Measurements from ENCODE around the gene RPL23. TPM values are rescaled to one million over a fixed set of nuclear protein-coding genes. Genes with fewer than 3 reads are reported as not detected.
"Not testable (repeated sequence)": the region's sequence is repeated elsewhere in the genome, so short reads cannot be mapped to it uniquely, and the experiment has no call there.

Gene RPL23
- total and polyA plus RNA-seq, 11 donors, result 698 to 2,300 (median 864) TPM

- H3K36me3 ChIP-seq, result no peaks in the 10 kb centered on the region
- H3K4me1 ChIP-seq, result peaks cover 0 to 18% (median 9%) of the 10 kb centered on the region in 12 donors
- 60 to 71% (median 63%) methylated on average over 11 of the region's 11 CpGs for WGBS, 4 donors
- H3K4me3 ChIP-seq, result no peak overlapping the region
- intact Hi-C loops (cut with DNase I), result loop anchor here in 3 of 10 donors (5.0 to 10.0 kb wide), 3 partner anchors 100 to 300 kb away; partner anchors contain the start of genes FBXO47 (in 2 of the 3) and ARL5C (in 1 of the 3)
- DNase-seq, result peak in 1 of 5 donors; percentile 6
- H3K27me3 ChIP-seq, result no peaks in the 10 kb centered on the region
- H3K27ac ChIP-seq, result no peak overlapping the region
- ATAC-seq, result no peak
- H3K9me3 ChIP-seq, result no peaks in the 10 kb centered on the region
- TF ChIP-seq POLR2A (IDR thresholded peaks at IDR 0.05) (no peak), CTCF (IDR thresholded peaks at IDR 0.05) (peak in 1 of 12 donors; percentile 9)
Measured at GRCh38 chr17:38864636-38865398, 11.3 kb upstream of the RPL23 start.

GRCh38 chr17:38861399-38861843 is 7.9 kb upstream of the RPL23 start:
- DNase-seq (no peak), ATAC-seq (no peak)
- H3K4me3 ChIP-seq, result no peak overlapping the region
- TF ChIP-seq CTCF (IDR thresholded peaks at IDR 0.05) (no peak), POLR2A (IDR thresholded peaks at IDR 0.05) (no peak)
- intact Hi-C loops (cut with DNase I), result loop anchor here in 2 of 10 donors (10.0 kb wide), 2 partner anchors 103 to 303 kb away; partner anchors contain the start of genes ARL5C (in 1 of the 2) and FBXO47 (in 1 of the 2)
- H3K9me3 ChIP-seq, result no peaks in the 10 kb centered on the region
- 22 to 29% (median 28%) methylated on average over 8 of the region's 8 CpGs for WGBS, 4 donors
- no peaks in the 10 kb centered on the region for H3K36me3 ChIP-seq
- H3K27ac ChIP-seq, result no peak overlapping the region
- no peaks in the 10 kb centered on the region for H3K4me1 ChIP-seq
- H3K27me3 ChIP-seq, result no peaks in the 10 kb centered on the region

- no peaks in the 10 kb centered on the region for H3K27me3 ChIP-seq
- no peak overlapping the region for H3K27ac ChIP-seq
- no peak overlapping the region for H3K4me3 ChIP-seq
- 61 to 81% (median 75%) methylated on average over 5 of the region's 5 CpGs for WGBS, 4 donors
- peaks cover 0 to 8% (median 4%) of the 10 kb centered on the region in 9 donors for H3K36me3 ChIP-seq
- ATAC-seq, result no peak
- DNase-seq, result no peak
- H3K4me1 ChIP-seq, result peaks cover 0 to 14% (median 11%) of the 10 kb centered on the region in 12 donors
- no peaks in the 10 kb centered on the region for H3K9me3 ChIP-seq
- no peak for TF ChIP-seq CTCF (IDR thresholded peaks at IDR 0.05)
- TF ChIP-seq POLR2A (IDR thresholded peaks at IDR 0.05), result no peak
- intact Hi-C loops (cut with DNase I), result loop anchor here in 1 of 10 donors (2.0 kb wide), 1 partner anchor 28 kb away; no protein-coding TSS in a partner anchor
Measured at GRCh38 chr17:38857271-38857670, 3.8 kb upstream of the RPL23 start.

GRCh38 chr17:38855101-38855714 is 1.7 kb upstream of the RPL23 start:
- not testable (repeated sequence) for ATAC-seq, H3K9me3 ChIP-seq, H3K4me3 ChIP-seq, H3K27me3 ChIP-seq, DNase-seq
- Histone ChIP-seq H3K36me3 (peaks cover 0 to 28% (median 25%) of the 10 kb centered on the region in 9 donors), H3K4me1 (peaks cover 9 to 33% (median 26%) of the 10 kb centered on the region in 12 donors), H3K27ac (peak overlapping the region in 1 of 12 donors; percentile 93)
- 87 to 93% (median 92%) methylated on average over 28 of the region's 28 CpGs for whole genome bisulfite sequencing, 4 donors
- intact Hi-C loops (cut with DNase I), result loop anchor here in 1 of 10 donors (2.0 kb wide), 1 partner anchor 54 kb away; no protein-coding TSS in a partner anchor
